HepG2 (cell line): ENCODE measurements around the gene P2RX6. TPM values are rescaled to one million over a fixed set of nuclear protein-coding genes. Genes with fewer than 3 reads are reported as not detected.

Experiments
- ATAC-seq: fragments of 200-7000 bp; cut with Tn5 transposase; 3 replicates; pipeline ENCODE4 v1.9.1; 2020; ENCODE audit warnings: mild to moderate bottlenecking, moderate library complexity
- BruUV-seq: library from RNA; stranded (reverse); fragments of 400-500 nt; replicated peaks from 2 replicates; lab custom pipeline; 2021; lab: Mats Ljungman, UMichigan
- CTCF ChIA-PET: fragments of 300-600 bp; formaldehyde crosslinking; extraction: SDS; loops from one replicate; lab custom pipeline; 2021; ENCODE audit warnings: low total read pairs, inconsistent platforms, low intra/inter-chr PET ratio; lab: Yijun Ruan, JAX
- POLR2A ChIA-PET: fragments of 350-600 bp; sonication (Branson Sonifier 250); formaldehyde crosslinking; loops from one replicate; lab custom pipeline; 2020; ENCODE audit warnings: antibody characterized with exemption, inconsistent platforms; lab: Yijun Ruan, JAX
- DNase-seq: peaks from one replicate; pipeline ENCODE4 v3.0.0-alpha.2; 2015; ENCODE audit warnings: low spot score
- FAIRE-seq: peaks from 3 replicates; lab custom pipeline; 2011; peaks lifted over from hg19 to GRCh38; lab: Jason Lieb, UNC
- H2AFZ ChIP-seq: one replicate; pipeline ENCODE4 v1.6.1; 2011; ENCODE audit warnings: low read length, inconsistent platforms
- H3K27ac ChIP-seq: fragments of 300-600 bp; 3 replicates; pipeline ENCODE4 v1.8.0; 2011; ENCODE audit warnings: mixed run types, mild to moderate bottlenecking, mixed read lengths, low read length, inconsistent platforms; ENCODE audit not compliant: insufficient read depth; ENCODE audit errors: extremely low read length
- H3K27me3 ChIP-seq, 2 experiments: fragments of 200-600 bp in 1 of 2; 2 replicates in 1 of 2; 3 replicates in 1 of 2; pipeline versions ENCODE4 v1.6.0 to v1.8.0; 2011; ENCODE audit warnings: low read length in 2 of 2, mild to moderate bottlenecking in 2 of 2, moderate library complexity in 2 of 2, inconsistent platforms in 1 of 2; ENCODE audit not compliant: insufficient read depth in 2 of 2, control insufficient read depth in 1 of 2
- H3K36me3 ChIP-seq, 2 experiments: fragments of 200-600 bp in 1 of 2; replicated peaks in 1 of 2; 2 replicates in 1 of 2; 3 replicates in 1 of 2; pipeline versions ENCODE4 v1.5.1 to v1.8.0; 2011; ENCODE audit warnings: low read length in 2 of 2, inconsistent platforms in 1 of 2; ENCODE audit not compliant: insufficient read depth in 2 of 2, control insufficient read depth in 1 of 2
- H3K4me1 ChIP-seq: 2 replicates; pipeline ENCODE4 v1.5.1; 2012; ENCODE audit warnings: low read length, inconsistent platforms; ENCODE audit not compliant: insufficient read depth
- H3K4me2 ChIP-seq: 2 replicates; pipeline ENCODE4 v1.6.0; 2011; ENCODE audit warnings: low read depth, low read length, inconsistent platforms
- H3K4me3 ChIP-seq, 3 experiments: fragments of 200-600 bp in 1 of 3; sonication (generic), shearing (Covaris generic) in 1 of 3; replicated peaks in 1 of 3; 2 replicates each; pipeline ENCODE4 v1.5.1; 2011 to 2016; ENCODE audit warnings: low read length in 3 of 3, inconsistent platforms in 2 of 3, low read depth in 2 of 3, mild to moderate bottlenecking in 2 of 3, control low read depth in 1 of 3, mixed read lengths in 1 of 3; ENCODE audit not compliant: insufficient read depth in 1 of 3
- H3K79me2 ChIP-seq: one replicate; pipeline ENCODE4 v1.6.1; 2011; ENCODE audit warnings: low read length, inconsistent platforms; ENCODE audit not compliant: insufficient read depth
- H3K9ac ChIP-seq: 2 replicates; pipeline ENCODE4 v1.6.0; 2011; ENCODE audit warnings: mild to moderate bottlenecking, low read depth, low read length, inconsistent platforms; ENCODE audit not compliant: insufficient read depth
- H3K9me3 ChIP-seq: 2 replicates; pipeline ENCODE4 v1.5.1; 2012; ENCODE audit warnings: mild to moderate bottlenecking, low read length
- H4K20me1 ChIP-seq: 2 replicates; pipeline ENCODE4 v1.6.0; 2011; ENCODE audit warnings: inconsistent platforms, mild to moderate bottlenecking, low read length, moderate library complexity; ENCODE audit not compliant: insufficient read depth
- MAF1 ChIP-seq: sonication (generic); formaldehyde crosslinking; IDR thresholded peaks from 2 replicates; pipeline ENCODE4 v1.5.0; 2020; ENCODE audit warnings: missing genetic modification reagents, borderline replicate concordance
- PAF1 ChIP-seq: IDR thresholded peaks from 2 replicates; pipeline ENCODE4 v1.6.1; 2016; ENCODE audit warnings: missing genetic modification reagents, missing compliant biosample characterization
- SIX4 ChIP-seq: sonication (generic); formaldehyde crosslinking; IDR thresholded peaks from 2 replicates; pipeline ENCODE4 v1.4.0; 2020; ENCODE audit warnings: missing genetic modification reagents
- TRIM22 ChIP-seq: fragments of 450-650 bp; IDR thresholded peaks from 2 replicates; pipeline ENCODE4 v1.6.1; 2017
- ZNF607 ChIP-seq: sonication (generic); formaldehyde crosslinking; IDR thresholded peaks from 2 replicates; pipeline ENCODE4 v1.5.1; 2020; ENCODE audit warnings: missing genetic modification reagents, mild to moderate bottlenecking, borderline replicate concordance
- ZNF615 ChIP-seq: sonication (generic); formaldehyde crosslinking; IDR thresholded peaks from 2 replicates; pipeline ENCODE4 v1.5.0; 2020; ENCODE audit warnings: mild to moderate bottlenecking, missing genetic modification reagents, borderline replicate concordance
- ZNF83 ChIP-seq: sonication (generic); formaldehyde crosslinking; IDR thresholded peaks from 2 replicates; pipeline ENCODE4 v1.4.0; 2020; ENCODE audit warnings: missing genetic modification reagents, mild to moderate bottlenecking, borderline replicate concordance
- WGBS: methylation state at CpG from one replicate; pipeline ENCODE4 v1.1.6; 2017; ENCODE audit warnings: low lambda C conversion rate; 5-methylcytosine and 5-hydroxymethylcytosine counted together
- in situ Hi-C: cut with HindIII; loops from 2 replicates; pipeline ENCODE4 v1.10.0; 2017; ENCODE audit warnings: low pct_unique_long_range_greater_than_20kb; ENCODE audit not compliant: extremely low pct_ligation_motif_present
- intact Hi-C: fragments of 100-400 bp; cut with micrococcal nuclease; formaldehyde crosslinking; loops from one replicate; pipeline ENCODE4 v1.10.0; 2022; ENCODE audit not compliant: unreplicated experiment
- polyA plus RNA-seq, 8 experiments: library from polyadenylated mRNA; depleted of rRNA in 3 of 8; stranded (reverse) in 7 of 8; unstranded in 1 of 8; fragments of >200 nt; fragmentation: Illumina TruSeq in 4 of 8; extraction: Trizol in 4 of 8; gene quantifications; 2 replicates each; pipeline versions ENCODE4 v1.2.1 to v1.2.3, GENCODE V29; 2011 to 2016; ENCODE audit warnings: low read depth in 4 of 8, missing spikeins in 1 of 8, mixed read lengths in 1 of 8; ENCODE audit not compliant: insufficient read depth in 1 of 8
- total RNA-seq, 5 experiments: library from RNA; depleted of rRNA; stranded (reverse); fragments of >200 nt; fragmentation: Illumina TruSeq; extraction: Trizol; gene quantifications; 2 replicates each; pipeline ENCODE4 v1.2.3, GENCODE V29; 2016; ENCODE audit warnings: low read depth in 1 of 5

Gene P2RX6
- total and polyA plus RNA-seq, 2 of the 13 experiments (the other 11 are each of a cell fraction or from before 2014, with no cell fraction given) = 0.04 to 0.12 TPM

GRCh38 chr22:20992056-20992442, 22.9 kb upstream of the P2RX6 start:
- TF ChIP-seq MAF1 (no peak), SIX4 (no peak), ZNF607 (CRISPR knock-in tag) (no peak), TRIM22 (no peak), ZNF83 (CRISPR knock-in tag) (no peak), ZNF615 (no peak), PAF1 (CRISPR knock-in tag) (no peak)
- TF ChIP-seq, all 625 proteins: peak for 0
- intact Hi-C loops = no loop called here
- WGBS = 90% methylated on average over 7 of the region's 7 CpGs

More at GRCh38 chr22:20992056-20992442, 22.9 kb upstream of the P2RX6 start:
- no peak for FAIRE-seq
- Histone ChIP-seq H3K27ac (no peak overlapping the region), H3K9ac (no peak overlapping the region), H4K20me1 (no peaks in the 10 kb centered on the region), H2AFZ (no peak overlapping the region), H3K4me1 (no peaks in the 10 kb centered on the region), H3K79me2 (no peaks in the 10 kb centered on the region), H3K27me3 (no peaks in the 10 kb centered on the region), H3K4me2 (no peak overlapping the region), H3K36me3 (peaks cover 2 to 38% of the 10 kb centered on the region in 2 experiments), H3K9me3 (no peaks in the 10 kb centered on the region), H3K4me3 (no peak overlapping the region)
- no TSS peak for BruUV-seq
- ChIA-PET POLR2A (interaction anchor here (2.2 to 2.8 kb wide), 2 partner anchors 10 kb away, joined by 10 to 16 read pairs; partner anchors contain the start of genes LZTR1 and THAP7), CTCF (no interaction called here)
- no peak for ATAC-seq
- in situ Hi-C loops = no loop called here
- no peak for DNase-seq
